Breast epithelium (tissue), 3 donors: ENCODE data around the gene LGALSL.

Source experiments
- POLR2A ChIP-seq: fragments of 450-650 bp; IDR thresholded peaks from one replicate; pipeline ENCODE4 v1.6.1; 2016; ENCODE audit warnings: antibody characterized with exemption, mild to moderate bottlenecking, moderate library complexity
- TF ChIP-seq, protein P1 (sequence below), 3 donors: fragments of 450-650 bp; IDR thresholded peaks; one replicate each; pipeline ENCODE4 v1.5.1; 2016 to 2017; ENCODE audit warnings: antibody characterized with exemption in 3 of 3, mild to moderate bottlenecking in 3 of 3, moderate library complexity in 3 of 3

DNA sequence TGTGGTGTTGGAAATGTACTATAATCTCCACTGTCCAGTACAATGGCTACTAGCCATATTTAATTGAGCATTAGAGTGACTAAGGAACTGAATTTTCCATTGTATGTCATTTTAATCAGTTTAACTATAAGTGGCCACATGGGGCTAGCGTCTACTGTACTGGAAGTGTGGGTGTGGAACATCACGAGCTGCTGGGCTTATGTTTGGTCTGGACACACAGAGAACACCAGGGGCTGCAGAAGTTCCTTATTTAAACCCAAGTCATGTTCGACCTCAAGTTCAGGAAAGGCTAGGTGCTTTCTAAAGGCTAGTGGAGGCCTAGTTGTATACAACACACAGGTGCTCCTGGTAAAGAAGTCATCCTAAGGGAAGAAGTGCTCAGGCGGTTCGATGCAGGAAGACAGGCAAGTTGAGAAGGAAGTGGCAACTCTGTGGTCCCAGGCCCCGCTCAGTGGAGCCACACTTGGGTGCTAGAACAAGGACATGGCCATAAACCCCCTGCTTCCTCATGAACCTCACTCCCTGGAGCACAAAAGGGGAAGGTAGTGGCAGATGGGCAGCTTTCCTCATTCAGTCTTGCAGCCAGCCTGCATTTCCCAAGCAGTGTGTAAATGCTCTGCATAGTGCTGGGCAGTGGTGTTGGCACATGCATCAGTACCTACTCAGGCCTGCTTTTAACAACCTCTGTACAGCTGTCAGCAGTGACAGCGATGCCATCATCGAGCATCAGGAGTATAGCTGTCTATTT is 13.3 kb downstream of the LGALSL start:
- TF ChIP-seq, protein P1, sequence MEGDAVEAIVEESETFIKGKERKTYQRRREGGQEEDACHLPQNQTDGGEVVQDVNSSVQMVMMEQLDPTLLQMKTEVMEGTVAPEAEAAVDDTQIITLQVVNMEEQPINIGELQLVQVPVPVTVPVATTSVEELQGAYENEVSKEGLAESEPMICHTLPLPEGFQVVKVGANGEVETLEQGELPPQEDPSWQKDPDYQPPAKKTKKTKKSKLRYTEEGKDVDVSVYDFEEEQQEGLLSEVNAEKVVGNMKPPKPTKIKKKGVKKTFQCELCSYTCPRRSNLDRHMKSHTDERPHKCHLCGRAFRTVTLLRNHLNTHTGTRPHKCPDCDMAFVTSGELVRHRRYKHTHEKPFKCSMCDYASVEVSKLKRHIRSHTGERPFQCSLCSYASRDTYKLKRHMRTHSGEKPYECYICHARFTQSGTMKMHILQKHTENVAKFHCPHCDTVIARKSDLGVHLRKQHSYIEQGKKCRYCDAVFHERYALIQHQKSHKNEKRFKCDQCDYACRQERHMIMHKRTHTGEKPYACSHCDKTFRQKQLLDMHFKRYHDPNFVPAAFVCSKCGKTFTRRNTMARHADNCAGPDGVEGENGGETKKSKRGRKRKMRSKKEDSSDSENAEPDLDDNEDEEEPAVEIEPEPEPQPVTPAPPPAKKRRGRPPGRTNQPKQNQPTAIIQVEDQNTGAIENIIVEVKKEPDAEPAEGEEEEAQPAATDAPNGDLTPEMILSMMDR (IDR thresholded peaks at IDR 0.05) = no peak
- TF ChIP-seq POLR2A = no peak
